CD14-positive monocyte (primary cell): ENCODE data around the gene CST9. TPM values are rescaled to one million over a fixed set of nuclear protein-coding genes. Genes with fewer than 3 reads are reported as not detected.

Experiments
- DNase-seq, 3 donors: peaks; one replicate each; pipeline ENCODE4 v3.0.0-alpha.2; 2011 to 2022
- H2AFZ ChIP-seq: 2 replicates; pipeline ENCODE4 v1.6.0; 2012; ENCODE audit warnings: mild to moderate bottlenecking, low read depth, low read length, inconsistent platforms; ENCODE audit not compliant: insufficient read depth, poor library complexity, severe bottlenecking
- H3K27ac ChIP-seq, 2 donors: 1 replicate in 1 of 2; 2 replicates in 1 of 2; pipeline ENCODE4 v1.5.1; 2012 to 2013; ENCODE audit warnings: low read length in 2 of 2, control low read depth in 1 of 2, inconsistent platforms in 1 of 2, low read depth in 1 of 2, mild to moderate bottlenecking in 1 of 2
- H3K27me3 ChIP-seq, 2 donors: one replicate each; pipeline versions ENCODE4 v1.6.0 to v1.6.1; 2011 to 2013; ENCODE audit warnings: low read length in 2 of 2; ENCODE audit not compliant: control insufficient read depth in 2 of 2, insufficient read depth in 2 of 2
- H3K36me3 ChIP-seq, 2 donors: replicated peaks in 1 of 2; 1 replicate in 1 of 2; 2 replicates in 1 of 2; pipeline versions ENCODE4 v1.5.1 to v1.6.1; 2012 to 2013; ENCODE audit warnings: low read length in 2 of 2, control low read depth in 1 of 2, inconsistent platforms in 1 of 2, mild to moderate bottlenecking in 1 of 2; ENCODE audit not compliant: insufficient read depth in 2 of 2, control insufficient read depth in 1 of 2
- H3K4me1 ChIP-seq, 2 donors: 1 replicate in 1 of 2; 2 replicates in 1 of 2; pipeline versions ENCODE4 v1.5.1 to v1.6.1; 2012 to 2013; ENCODE audit warnings: low read length in 2 of 2, control low read depth in 1 of 2, inconsistent platforms in 1 of 2, mild to moderate bottlenecking in 1 of 2, moderate library complexity in 1 of 2; ENCODE audit not compliant: insufficient read depth in 2 of 2, control insufficient read depth in 1 of 2
- H3K4me2 ChIP-seq: replicated peaks from 2 replicates; pipeline ENCODE3; 2012; ENCODE audit warnings: low read length, moderate library complexity, mild to moderate bottlenecking; ENCODE audit not compliant: poor library complexity, severe bottlenecking; ENCODE audit errors: extremely low read depth
- H3K4me3 ChIP-seq, 3 experiments: fragments of 200-600 bp in 1 of 3; sonication (generic) in 1 of 3; replicated peaks in 1 of 3; 1 replicate in 2 of 3; 2 replicates in 1 of 3; pipeline ENCODE4 v1.5.1; 2011 to 2013; ENCODE audit warnings: low read length in 3 of 3, mild to moderate bottlenecking in 3 of 3, control low read depth in 2 of 3, low read depth in 2 of 3, inconsistent platforms in 1 of 3, moderate library complexity in 1 of 3
- H3K79me2 ChIP-seq: 2 replicates; pipeline ENCODE4 v1.6.0; 2012; ENCODE audit warnings: mild to moderate bottlenecking, control low read depth, inconsistent platforms, low read length, moderate library complexity; ENCODE audit not compliant: insufficient read depth
- H3K9ac ChIP-seq: 2 replicates; pipeline ENCODE4 v1.6.0; 2017; ENCODE audit warnings: low read length, mild to moderate bottlenecking; ENCODE audit not compliant: insufficient read depth, poor library complexity, severe bottlenecking
- H3K9me3 ChIP-seq, 2 donors: replicated peaks in 1 of 2; 1 replicate in 1 of 2; 2 replicates in 1 of 2; pipeline versions ENCODE4 v1.5.1 to v1.6.1; 2012 to 2013; ENCODE audit warnings: low read length in 2 of 2, control low read depth in 1 of 2; ENCODE audit not compliant: control insufficient read depth in 1 of 2, insufficient read depth in 1 of 2
- H4K20me1 ChIP-seq: 2 replicates; pipeline ENCODE4 v1.6.0; 2012; ENCODE audit warnings: mild to moderate bottlenecking, low read length, control low read depth, moderate library complexity; ENCODE audit not compliant: insufficient read depth
- H3K27ac Mint-ChIP-seq, 7 donors: one replicate each; pipeline ENCODE4 v1.8.0; 2020; ENCODE audit warnings: mild to moderate bottlenecking in 7 of 7, mixed read lengths in 7 of 7, moderate library complexity in 6 of 7, inconsistent platforms in 2 of 7
- H3K27me3 Mint-ChIP-seq, 3 donors: one replicate each; pipeline ENCODE4 v1.8.0; 2021 to 2022; ENCODE audit warnings: low read depth in 3 of 3, mild to moderate bottlenecking in 3 of 3, mixed read lengths in 3 of 3, moderate library complexity in 3 of 3, inconsistent platforms in 1 of 3
- H3K36me3 Mint-ChIP-seq, 2 donors: one replicate each; pipeline ENCODE4 v1.8.0; 2020; ENCODE audit warnings: mixed read lengths in 2 of 2, inconsistent platforms in 1 of 2, mild to moderate bottlenecking in 1 of 2
- H3K4me1 Mint-ChIP-seq: one replicate; pipeline ENCODE4 v1.8.0; 2020; ENCODE audit warnings: mild to moderate bottlenecking, mixed read lengths
- H3K4me3 Mint-ChIP-seq, 2 donors: one replicate each; pipeline ENCODE4 v1.8.0; 2020; ENCODE audit warnings: mild to moderate bottlenecking in 2 of 2, mixed read lengths in 2 of 2, moderate library complexity in 1 of 2
- H3K9me3 Mint-ChIP-seq, 7 donors: one replicate each; pipeline ENCODE4 v1.8.0; 2020 to 2022; ENCODE audit warnings: mixed read lengths in 7 of 7, mild to moderate bottlenecking in 6 of 7, moderate library complexity in 6 of 7, inconsistent platforms in 2 of 7
- CTCF ChIP-seq: fragments of 200-600 bp; IDR thresholded peaks from one replicate; pipeline ENCODE4 v1.8.0; 2022; ENCODE audit warnings: antibody characterized with exemption, mild to moderate bottlenecking
- WGBS: methylation state at CpG from one replicate; pipeline ENCODE4 v1.1.5; 2013; ENCODE audit warnings: missing lambda C conversion rate; ENCODE audit not compliant: insufficient coverage; 5-methylcytosine and 5-hydroxymethylcytosine counted together
- intact Hi-C, 2 donors: fragments of 100-400 bp; cut with micrococcal nuclease; formaldehyde crosslinking; loops; one replicate each; pipeline versions ENCODE4 v1.15.0 to v1.15.1; 2023
- polyA plus RNA-seq, 3 donors: library from polyadenylated mRNA; depleted of rRNA in 1 of 3; unstranded in 2 of 3; stranded (reverse) in 1 of 3; fragments of 300-500 nt in 2 of 3; fragments of >200 nt in 1 of 3; fragmentation: Illumina TruSeq in 2 of 3; gene quantifications; 1 replicate in 2 of 3; 2 replicates in 1 of 3; pipeline ENCODE4 v1.2.3, GENCODE V29; 2012 to 2021

CST9 gene
- polyA plus RNA-seq, 3 donors, result 0.13 TPM; not detected in 2

GRCh38 chr20:23632711-23633573, 27.2 kb upstream of the CST9 start:
- Histone ChIP-seq H3K4me2 (peak overlapping the region; percentile 49), H3K36me3 (peaks cover 31 to 46% of the 10 kb centered on the region in 2 donors), H3K27me3 (no peaks in the 10 kb centered on the region), H3K79me2 (peaks cover 38% of the 10 kb centered on the region), H3K9ac (no peak overlapping the region), H3K9me3 (no peaks in the 10 kb centered on the region), H4K20me1 (peaks cover 63% of the 10 kb centered on the region), H3K4me1 (peaks cover 76 to 85% of the 10 kb centered on the region in 2 donors), H3K4me3 (peak overlapping the region in 1 of 3 experiments; percentile 44), H3K27ac (peak overlapping the region; percentile 5 to 71), H2AFZ (no peak overlapping the region)
- peak overlapping the region in 1 of 2 donors; percentile 55 for H3K4me3 Mint-ChIP-seq
- 96% methylated on average over 6 of the region's 8 CpGs for WGBS
- peaks cover 0 to 2% (median 2%) of the 10 kb centered on the region in 3 donors for H3K27me3 Mint-ChIP-seq
- intact Hi-C loops, result no loop called here
- peak overlapping the region; percentile 65 to 89 (median 85) for H3K27ac Mint-ChIP-seq
- H3K4me1 Mint-ChIP-seq, result peaks cover 87% of the 10 kb centered on the region
- no peak for DNase-seq
- no peak for TF ChIP-seq CTCF
- H3K9me3 Mint-ChIP-seq, result no peaks in the 10 kb centered on the region
- peaks cover 53 to 79% of the 10 kb centered on the region in 2 donors for H3K36me3 Mint-ChIP-seq

GRCh38 chr20:23631981-23632710, 26.4 kb upstream of the CST9 start:
- H3K9ac ChIP-seq, result no peak overlapping the region
- H3K9me3 ChIP-seq, result no peaks in the 10 kb centered on the region
- H3K79me2 ChIP-seq, result peaks cover 30% of the 10 kb centered on the region
- peak overlapping the region in 1 of 3 experiments; percentile 44 for H3K4me3 ChIP-seq
- peaks cover 55 to 81% of the 10 kb centered on the region in 2 donors for H3K36me3 Mint-ChIP-seq
- H3K4me2 ChIP-seq, result peak overlapping the region; percentile 49
- H2AFZ ChIP-seq, result no peak overlapping the region
- H3K27me3 ChIP-seq, result no peaks in the 10 kb centered on the region
- intact Hi-C loops, result no loop called here
- 0% methylated on average over 7 of the region's 12 CpGs for whole genome bisulfite sequencing
- peaks cover 0 to 2% (median 2%) of the 10 kb centered on the region in 3 donors for H3K27me3 Mint-ChIP-seq
- H3K9me3 Mint-ChIP-seq, result no peaks in the 10 kb centered on the region
- H3K27ac Mint-ChIP-seq, result peak overlapping the region; percentile 65 to 89 (median 85)
- no peak for TF ChIP-seq CTCF
- H3K4me1 ChIP-seq, result peaks cover 76 to 85% of the 10 kb centered on the region in 2 donors
- peak in 2 of 3 donors; percentile 37 for DNase-seq
- peaks cover 88% of the 10 kb centered on the region for H3K4me1 Mint-ChIP-seq
- H3K27ac ChIP-seq, result peak overlapping the region; percentile 5 to 71
- H3K4me3 Mint-ChIP-seq, result peak overlapping the region; percentile 55 to 56
- peaks cover 62% of the 10 kb centered on the region for H4K20me1 ChIP-seq
- H3K36me3 ChIP-seq, result peaks cover 31 to 46% of the 10 kb centered on the region in 2 donors
